ENCODE measurements around the gene MYH1. TPM values are rescaled to one million over a fixed set of nuclear protein-coding genes. Genes with fewer than 3 reads are reported as not detected.

MYH1 gene
- total and polyA plus RNA-seq, 2 donors, result 0.21 TPM; not detected in 1

DNA sequence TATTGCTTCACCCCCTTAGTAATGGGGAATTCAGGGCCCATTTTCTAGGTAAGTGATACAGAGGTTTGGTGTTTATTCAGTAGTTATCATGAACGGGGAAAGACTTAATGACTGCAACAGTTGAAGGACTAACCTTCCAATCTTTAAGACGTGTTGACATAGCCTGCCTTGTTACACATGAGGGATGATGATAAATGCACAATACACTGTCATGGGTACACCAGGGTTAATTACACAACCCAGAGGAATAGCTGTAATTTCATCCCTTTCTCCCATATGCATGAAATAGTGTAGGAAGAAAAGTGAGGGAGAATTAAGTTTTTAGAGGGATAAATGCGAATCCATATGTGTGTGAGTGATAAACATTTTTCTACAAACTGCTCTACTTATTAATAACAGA, 59.6 kb downstream of the MYH1 start:
- 56% methylated on average over 3 of the region's 3 CpGs for WGBS
- Histone ChIP-seq H3K36me3 (ENCODE audit: insufficient read depth) (no peaks in the 10 kb centered on the region), H3K27ac (ENCODE audit: low read depth) (no peak overlapping the region), H3K4me1 (ENCODE audit: insufficient read depth) (no peaks in the 10 kb centered on the region), H3K4me3 (ENCODE audit: low read depth, low read length) (no peak overlapping the region)
- no peak for DNase-seq (ENCODE audit: extremely low spot score)

GRCh38 chr17:10457952-10458351, 60.4 kb downstream of the MYH1 start:
- no peaks in the 10 kb centered on the region for H3K4me1 ChIP-seq (ENCODE audit: insufficient read depth)
- DNase-seq (ENCODE audit: extremely low spot score), result no peak
- H3K4me3 ChIP-seq (ENCODE audit: low read depth, low read length), result no peak overlapping the region
- H3K27ac ChIP-seq (ENCODE audit: low read depth), result no peak overlapping the region
- H3K36me3 ChIP-seq (ENCODE audit: insufficient read depth), result no peaks in the 10 kb centered on the region
- WGBS, result 33% methylated on average over 1 of the region's 1 CpG

GRCh38 chr17:10447026-10447931, 71.1 kb downstream of the MYH1 start:
- no peaks in the 10 kb centered on the region for H3K4me1 ChIP-seq (ENCODE audit: insufficient read depth)
- no peak overlapping the region for H3K27ac ChIP-seq (ENCODE audit: low read depth)
- no peak for DNase-seq (ENCODE audit: extremely low spot score)
- H3K36me3 ChIP-seq (ENCODE audit: insufficient read depth), result no peaks in the 10 kb centered on the region
- WGBS, result 63% methylated on average over 7 of the region's 7 CpGs
- H3K4me3 ChIP-seq (ENCODE audit: low read depth, low read length), result no peak overlapping the region

Other genes with a start within 250 kb of the MYH1 start
- 0.05 TPM for gene MYH13, start 145.5 kb downstream of the MYH1 start, total RNA-seq
- 0.01 TPM for gene MYH13, start 145.5 kb downstream of the MYH1 start, polyA plus RNA-seq
- gene MYH8, start 96.6 kb downstream of the MYH1 start, total RNA-seq, result 69.6 TPM
- gene MYH8, start 96.6 kb downstream of the MYH1 start, polyA plus RNA-seq, result not detected
- 0.37 TPM for gene MYH4, start 49.0 kb downstream of the MYH1 start, total RNA-seq
- gene MYH4, start 49.0 kb downstream of the MYH1 start, polyA plus RNA-seq, result not detected
- gene MYH2, start 31.1 kb upstream of the MYH1 start, total RNA-seq, result 1.7 TPM
- gene MYH2, start 31.1 kb upstream of the MYH1 start, polyA plus RNA-seq, result 0.15 TPM
- gene MYH3, start 138.8 kb upstream of the MYH1 start, total RNA-seq, result 227 TPM
- 5.9 TPM for gene MYH3, start 138.8 kb upstream of the MYH1 start, polyA plus RNA-seq
- gene SCO1, start 179.0 kb upstream of the MYH1 start, total RNA-seq, result 20.5 TPM
- 25.1 TPM for gene SCO1, start 179.0 kb upstream of the MYH1 start, polyA plus RNA-seq
- 17.9 TPM for gene ADPRM, start 179.1 kb upstream of the MYH1 start, total RNA-seq
- gene ADPRM, start 179.1 kb upstream of the MYH1 start, polyA plus RNA-seq, result 9.9 TPM
- 7.2 TPM for gene TMEM220, start 211.5 kb upstream of the MYH1 start, total RNA-seq
- 8.7 TPM for gene TMEM220, start 211.5 kb upstream of the MYH1 start, polyA plus RNA-seq